GM21528 (cell line): Measurements from ENCODE around the gene PRR23C.
"Not testable (repeated sequence)": the region's sequence is repeated elsewhere in the genome, so short reads cannot be mapped to it uniquely, and the experiment has no call there.

Experiments used
- ATAC-seq: cut with Tn5 transposase; IDR thresholded peaks from one replicate; pipeline ENCODE4 v1.9.1; 2021; ENCODE audit warnings: mild to moderate bottlenecking, moderate library complexity; ENCODE audit not compliant: unreplicated experiment, low FRiP score

PRR23C gene

DNA sequence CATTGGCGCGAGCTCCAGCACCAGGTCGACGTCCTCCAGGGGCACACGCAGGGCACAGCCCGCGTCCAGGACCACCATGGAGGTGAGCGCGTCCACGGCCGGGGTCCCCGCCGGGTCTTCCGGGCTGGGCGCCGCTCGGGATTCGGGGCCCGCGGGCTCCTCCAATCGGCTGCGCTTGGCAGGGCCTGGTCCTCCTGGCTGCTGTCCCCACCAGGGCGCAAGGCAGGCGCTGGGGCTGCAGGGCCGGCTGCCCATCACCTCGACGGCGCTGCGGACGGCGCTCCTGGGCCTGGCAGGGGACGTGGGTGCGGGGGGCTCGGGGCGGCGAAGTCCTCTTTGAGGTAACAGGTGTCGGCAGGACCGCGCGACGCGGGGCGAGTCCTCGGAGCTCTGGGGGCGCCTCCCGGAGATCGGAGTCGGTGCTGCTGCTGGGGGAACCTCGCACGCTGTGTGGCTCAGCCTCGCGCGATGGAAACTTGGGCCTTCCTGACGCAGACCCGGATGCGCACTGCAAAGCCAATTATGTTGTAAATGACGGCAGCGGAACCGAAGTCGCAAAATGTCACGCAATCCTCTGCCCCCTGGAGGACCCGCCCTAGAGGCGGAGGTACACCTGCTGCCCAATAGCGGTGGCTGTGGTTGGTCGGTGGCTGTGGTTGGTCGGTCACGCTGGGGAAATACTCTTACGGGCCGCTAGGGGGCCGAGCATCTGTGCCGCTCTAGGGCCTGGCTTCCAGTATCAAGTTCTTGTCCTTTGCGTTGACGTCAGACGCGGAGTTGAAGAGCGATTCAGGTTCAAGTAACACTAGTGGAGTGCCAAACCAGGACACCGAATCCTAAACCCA, at the start of gene PRR23C:
TSS of gene PRR23C (minus strand) at position 527 of the 845 bp plus-strand sequence. CDS start at position 255, 272 bp downstream.
- ATAC-seq, result no peak

DNA sequence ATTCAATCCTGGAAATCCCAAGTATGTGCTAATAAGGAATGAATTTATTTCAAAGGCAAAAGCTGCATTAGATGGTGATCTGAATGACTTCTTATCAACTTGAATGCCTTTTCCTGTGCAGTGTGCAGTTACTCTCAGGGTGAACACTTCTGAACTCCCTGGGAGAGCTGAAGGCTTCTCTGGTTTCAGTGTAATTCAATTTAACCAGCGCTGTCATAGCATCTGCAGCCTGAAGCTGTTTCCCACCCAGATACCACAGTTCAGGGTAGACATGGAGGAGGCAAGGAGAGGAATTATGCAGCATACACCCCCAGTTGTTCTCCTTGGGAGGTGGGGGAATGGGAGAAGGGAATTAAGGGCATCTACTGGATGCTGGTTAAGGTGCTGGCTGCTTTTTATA, 49.1 kb upstream of the PRR23C start:
- no peak for ATAC-seq

DNA sequence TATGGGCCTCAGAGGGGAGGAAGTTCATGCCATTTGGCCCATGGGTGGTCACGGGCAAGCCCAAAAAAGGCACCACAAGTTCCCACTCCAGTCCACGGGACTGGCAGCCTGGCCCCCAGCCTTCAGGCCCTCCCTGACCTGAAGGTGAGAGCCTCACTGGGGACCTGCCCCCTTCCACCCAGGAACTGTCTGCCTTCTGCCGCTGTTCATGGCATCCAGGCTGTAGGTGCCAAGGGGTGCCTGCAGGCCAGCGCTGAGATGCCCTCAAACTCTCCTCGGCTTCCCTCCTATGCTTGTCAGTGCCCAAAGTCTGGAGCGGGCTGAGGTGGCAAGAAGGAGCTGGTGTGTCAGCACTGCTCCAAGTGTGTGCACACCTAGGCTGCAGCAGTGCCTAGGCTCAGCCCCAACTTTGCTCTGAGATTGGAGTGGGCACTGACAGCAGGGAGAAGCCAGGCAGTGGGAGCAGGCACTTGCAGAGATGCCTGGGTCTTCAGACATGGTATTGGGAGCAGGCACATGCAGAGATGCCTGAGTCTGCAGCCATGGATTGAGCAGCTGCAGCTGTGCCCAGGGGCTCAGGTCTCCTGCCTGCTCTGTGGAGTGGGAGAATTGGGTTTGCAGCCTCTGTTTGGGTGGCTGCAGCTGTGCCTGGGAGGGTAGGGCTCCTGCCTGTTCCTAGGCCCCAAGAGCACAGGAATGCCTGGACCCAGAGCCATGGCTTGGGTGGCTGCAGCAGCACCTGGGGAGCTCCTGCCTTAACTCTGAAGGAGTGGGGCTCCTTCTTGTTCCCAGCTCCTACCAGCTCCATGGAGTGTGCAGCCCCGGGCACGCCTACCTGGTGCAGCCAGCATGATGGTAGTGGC, 44.0 kb upstream of the PRR23C start:
- ATAC-seq, result no peak

GRCh38 chr3:139087621-139088020, 42.9 kb upstream of the PRR23C start:
- ATAC-seq, result no peak

DNA sequence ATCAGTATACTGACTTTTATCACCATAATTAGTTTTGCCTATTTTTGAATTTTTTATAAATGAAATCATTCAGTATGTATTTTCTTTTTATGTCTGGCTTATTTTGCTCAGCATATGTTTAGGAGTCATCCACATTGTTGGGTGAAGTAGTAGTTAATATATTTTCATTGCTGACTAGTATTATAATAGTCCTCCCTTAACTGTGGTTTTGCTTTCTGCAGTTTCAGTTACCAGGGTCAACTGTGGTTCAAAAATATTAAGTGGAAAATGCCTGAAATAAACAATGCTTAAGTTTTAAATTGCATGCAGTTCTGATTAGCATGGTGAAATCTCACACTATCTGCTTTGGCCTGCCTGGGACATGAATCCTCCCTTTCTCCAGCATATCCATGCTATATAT, 39.5 kb upstream of the PRR23C start:
- ATAC-seq, result no peak

- ATAC-seq, result no peak
Measured at GRCh38 chr3:139074565-139075115, 29.9 kb upstream of the PRR23C start.

- ATAC-seq, result no peak
Measured at GRCh38 chr3:139062918-139063317, 18.2 kb upstream of the PRR23C start.

- no peak for ATAC-seq
Measured at GRCh38 chr3:139052802-139053600, 8.3 kb upstream of the PRR23C start.

GRCh38 chr3:139043554-139044365, 932 bp downstream of the PRR23C start:
- no peak for ATAC-seq

DNA sequence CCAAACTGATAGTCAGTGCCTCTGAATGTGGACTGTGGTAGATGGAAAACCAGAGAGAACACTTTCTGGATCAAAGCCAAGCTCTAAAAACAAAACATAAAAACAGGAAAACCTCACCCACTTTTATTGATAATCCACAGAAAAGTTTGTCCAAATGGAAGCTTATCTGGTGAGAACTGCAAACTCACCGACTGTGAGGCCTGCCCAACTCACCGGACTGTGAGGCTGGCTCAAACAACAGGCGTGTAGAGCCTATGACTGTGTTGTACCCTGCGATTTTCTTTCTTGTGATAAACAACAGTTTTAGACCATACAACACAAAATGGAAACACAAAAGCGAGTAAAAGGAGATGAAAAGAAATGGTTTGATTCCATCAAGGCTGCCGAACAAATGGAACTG, 7.2 kb downstream of the PRR23C start:
- no peak for ATAC-seq

GRCh38 chr3:139032326-139033002, 12.2 kb downstream of the PRR23C start:
- ATAC-seq, result no peak

GRCh38 chr3:139030576-139030975, 14.1 kb downstream of the PRR23C start:
- not testable (repeated sequence) for ATAC-seq

DNA sequence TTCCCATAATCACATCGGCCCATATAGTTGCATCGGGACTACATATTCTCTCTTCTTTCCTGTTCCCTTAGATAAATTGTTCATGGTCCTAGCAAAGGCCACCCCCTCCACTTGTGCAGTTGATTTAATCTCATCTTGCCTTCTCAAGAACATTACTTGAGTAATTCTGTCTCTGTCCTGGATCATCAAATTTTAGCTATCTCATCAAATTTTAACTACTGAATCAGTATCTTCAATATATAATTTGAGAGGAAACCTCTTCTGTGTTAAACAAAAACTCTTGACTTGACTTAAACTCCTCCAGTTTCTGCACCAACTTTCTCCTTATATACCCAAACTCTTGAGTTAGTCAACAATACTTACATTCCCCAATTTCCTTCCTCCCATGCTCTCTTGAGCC, 19.7 kb downstream of the PRR23C start:
- ATAC-seq, result no peak

- no peak for ATAC-seq
Measured at GRCh38 chr3:139020868-139021234, 23.8 kb downstream of the PRR23C start, which contains the start of gene PRR23B. PRR23B (minus strand) TSS chr3:139020926; CDS start chr3:139020661, 265 bp downstream.

- ATAC-seq, result no peak
Measured at GRCh38 chr3:139020036-139020867, 24.4 kb downstream of the PRR23C start.

- no peak for ATAC-seq
Measured at GRCh38 chr3:139016430-139017048, 28.2 kb downstream of the PRR23C start.

GRCh38 chr3:139006051-139006716, 38.5 kb downstream of the PRR23C start, which contains the start of gene PRR23A:
PRR23A (minus strand) TSS chr3:139006268; CDS start chr3:139006268, 0 bp downstream.
- no peak for ATAC-seq
